ENCODE results near the gene SLIT1.

Gene SLIT1

DNA sequence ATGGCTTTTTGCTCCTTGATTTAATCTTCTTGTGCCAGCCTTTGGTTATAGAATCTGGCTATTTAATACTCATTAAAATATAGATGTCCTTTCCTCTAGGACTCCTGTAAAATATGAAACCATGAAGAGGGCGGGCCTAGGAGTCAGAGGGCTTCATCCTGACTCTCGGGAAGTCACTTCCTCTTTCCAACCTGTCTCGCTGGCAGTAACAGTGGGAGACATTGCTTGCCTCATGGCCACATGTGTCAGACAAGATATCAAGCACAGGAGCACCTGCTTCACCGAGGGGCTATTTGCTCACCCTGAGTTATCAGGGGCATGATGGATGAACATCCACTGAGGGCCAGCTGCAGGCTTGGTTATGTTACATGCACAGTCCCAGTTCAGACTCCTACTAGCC lies 31.0 kb downstream of the SLIT1 start:
- Histone ChIP-seq H3K27me3 (peaks cover 0 to 19% of the 10 kb centered on the region in 2 donors), H3K4me1 (no peaks in the 10 kb centered on the region), H3K27ac (no peak overlapping the region), H3K36me3 (no peaks in the 10 kb centered on the region), H3K9me3 (no peaks in the 10 kb centered on the region), H3K4me3 (no peak overlapping the region)
- no peak for TF ChIP-seq CTCF (IDR thresholded peaks at IDR 0.05)
- intact Hi-C loops (cut with DNase I; ENCODE audit: low total_unique reads), result no loop called here
- no peak for DNase-seq

GRCh38 chr10:97154162-97154561 lies 31.6 kb downstream of the SLIT1 start:
- H3K36me3 ChIP-seq, result no peaks in the 10 kb centered on the region
- intact Hi-C loops (cut with DNase I; ENCODE audit: low total_unique reads), result no loop called here
- no peak overlapping the region for H3K27ac ChIP-seq
- no peak overlapping the region for H3K4me3 ChIP-seq
- H3K9me3 ChIP-seq, result no peaks in the 10 kb centered on the region
- no peak for DNase-seq
- peaks cover 0 to 25% of the 10 kb centered on the region in 2 donors for H3K27me3 ChIP-seq
- no peaks in the 10 kb centered on the region for H3K4me1 ChIP-seq
- no peak for TF ChIP-seq CTCF (IDR thresholded peaks at IDR 0.05)

- no peak overlapping the region for H3K4me3 ChIP-seq
- H3K27ac ChIP-seq, result no peak overlapping the region
- intact Hi-C loops (cut with DNase I; ENCODE audit: low total_unique reads), result no loop called here
- H3K9me3 ChIP-seq, result no peaks in the 10 kb centered on the region
- H3K36me3 ChIP-seq, result no peaks in the 10 kb centered on the region
- DNase-seq, result peak in 1 of 2 donors; percentile 27
- H3K27me3 ChIP-seq, result peaks cover 0 to 27% of the 10 kb centered on the region in 2 donors
- no peak for TF ChIP-seq CTCF (IDR thresholded peaks at IDR 0.05)
- H3K4me1 ChIP-seq, result no peaks in the 10 kb centered on the region
Measured at GRCh38 chr10:97153270-97153850, 32.4 kb downstream of the SLIT1 start.

DNA sequence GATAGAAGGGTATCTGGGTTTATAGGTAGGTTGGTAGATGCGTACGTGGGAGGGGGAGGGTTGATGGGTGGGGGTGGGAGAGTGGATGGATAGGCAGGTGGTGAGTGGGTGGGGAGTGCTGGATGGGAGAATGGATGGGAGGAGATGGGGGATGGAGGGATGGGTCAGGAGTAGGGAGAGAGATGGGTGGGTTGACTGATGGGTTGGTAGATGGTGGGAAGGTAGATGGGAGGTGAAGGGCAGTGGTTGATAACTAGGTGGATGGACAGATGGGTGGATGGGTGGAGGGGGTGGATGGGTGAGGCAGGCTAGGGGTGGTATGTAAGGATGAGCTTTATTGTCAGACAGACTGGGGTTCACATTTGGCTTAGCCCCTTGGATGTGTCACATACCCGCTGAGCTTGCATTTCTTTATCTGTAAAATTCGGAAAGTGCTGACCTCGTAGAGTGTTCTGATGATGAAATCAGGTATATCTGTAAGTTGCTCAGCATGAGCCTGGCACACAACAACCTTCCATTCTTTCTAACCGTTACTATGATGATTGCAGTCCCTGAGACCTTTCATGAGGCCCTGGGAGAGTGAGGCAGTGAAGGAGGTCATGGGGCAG lies 34.3 kb downstream of the SLIT1 start:
- no peaks in the 10 kb centered on the region for H3K36me3 ChIP-seq
- no peaks in the 10 kb centered on the region for H3K4me1 ChIP-seq
- no peak overlapping the region for H3K4me3 ChIP-seq
- H3K27me3 ChIP-seq, result peaks cover 0 to 27% of the 10 kb centered on the region in 2 donors
- H3K27ac ChIP-seq, result no peak overlapping the region
- peak in 1 of 2 donors; percentile 13 for DNase-seq
- intact Hi-C loops (cut with DNase I; ENCODE audit: low total_unique reads), result no loop called here
- TF ChIP-seq CTCF (IDR thresholded peaks at IDR 0.05), result no peak
- H3K9me3 ChIP-seq, result no peaks in the 10 kb centered on the region

DNA sequence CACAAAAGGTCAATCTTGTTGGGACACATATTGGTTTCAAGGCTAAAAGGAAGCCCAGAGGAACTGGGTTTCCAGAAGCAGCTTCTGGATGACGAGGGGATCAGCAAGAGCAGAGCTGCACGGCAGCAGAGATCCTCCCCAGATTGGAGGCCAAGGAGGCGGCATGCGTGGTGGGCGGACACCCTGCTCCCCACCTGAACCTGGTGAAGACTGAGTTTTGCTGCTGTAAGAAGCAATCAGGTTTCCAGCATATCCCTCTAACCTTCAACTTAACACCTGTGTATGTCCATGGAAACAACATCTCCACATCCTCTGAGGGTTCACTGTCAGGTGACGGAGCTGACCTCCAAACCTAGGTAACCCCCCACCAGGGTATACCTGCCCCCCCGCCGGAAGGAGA lies 35.1 kb downstream of the SLIT1 start:
- no peaks in the 10 kb centered on the region for H3K36me3 ChIP-seq
- intact Hi-C loops (cut with DNase I; ENCODE audit: low total_unique reads), result no loop called here

More for the DNA sequence above, 35.1 kb downstream of the SLIT1 start:
- no peak overlapping the region for H3K4me3 ChIP-seq
- TF ChIP-seq CTCF (IDR thresholded peaks at IDR 0.05), result no peak
- H3K27ac ChIP-seq, result no peak overlapping the region
- H3K4me1 ChIP-seq, result no peaks in the 10 kb centered on the region
- DNase-seq, result no peak
- H3K9me3 ChIP-seq, result no peaks in the 10 kb centered on the region
- peaks cover 0 to 27% of the 10 kb centered on the region in 2 donors for H3K27me3 ChIP-seq
